Naive thymus-derived CD4-positive, alpha-beta T cell (primary cell): Measurements from ENCODE around the gene GPS1. TPM values are rescaled to one million over a fixed set of nuclear protein-coding genes. Genes with fewer than 3 reads are reported as not detected.

Experiments
- ATAC-seq: fragments of 150-1000 bp; cut with Tn5 transposase; 2 replicates; pipeline ENCODE4 v1.10.0; 2021; ENCODE audit warnings: mild to moderate bottlenecking, moderate library complexity
- CTCF ChIA-PET: fragments of 350-600 bp; sonication (Branson Sonifier 250); formaldehyde crosslinking; loops from one replicate; lab custom pipeline; 2021; ENCODE audit warnings: antibody characterized with exemption; lab: Charles Lee
- POLR2A ChIA-PET: fragments of 350-600 bp; sonication (Branson Sonifier 250); formaldehyde crosslinking; loops from one replicate; lab custom pipeline; 2021; ENCODE audit warnings: antibody characterized with exemption, inconsistent platforms; lab: Charles Lee
- DNase-seq, 9 donors: peaks; one replicate each; pipeline versions ENCODE4 v3.0.0 to v3.0.0-alpha.2; 2020 to 2022; ENCODE audit warnings: mixed read lengths in 1 of 9
- H3K27ac ChIP-seq: one replicate; pipeline ENCODE4 v1.7.0; 2013; ENCODE audit warnings: mild to moderate bottlenecking, low read depth, low read length, moderate library complexity
- H3K27me3 ChIP-seq, 2 donors: one replicate each; pipeline ENCODE4 v1.7.0; 2013; ENCODE audit warnings: low read length in 2 of 2, mild to moderate bottlenecking in 2 of 2, moderate library complexity in 2 of 2; ENCODE audit not compliant: control insufficient read depth in 2 of 2, insufficient read depth in 2 of 2
- H3K36me3 ChIP-seq, 3 experiments: 1 replicate in 2 of 3; 2 replicates in 1 of 3; pipeline ENCODE4 v1.7.0; 2013; ENCODE audit warnings: low read length in 3 of 3, mild to moderate bottlenecking in 3 of 3, moderate library complexity in 1 of 3; ENCODE audit not compliant: insufficient read depth in 3 of 3, control insufficient read depth in 2 of 3
- H3K4me1 ChIP-seq, 2 donors: one replicate each; pipeline ENCODE4 v1.7.0; 2013; ENCODE audit warnings: low read length in 2 of 2, mild to moderate bottlenecking in 2 of 2, moderate library complexity in 1 of 2; ENCODE audit not compliant: control insufficient read depth in 2 of 2, insufficient read depth in 2 of 2
- H3K4me3 ChIP-seq: 2 replicates; pipeline ENCODE4 v1.7.0; 2013; ENCODE audit warnings: mild to moderate bottlenecking, low read length
- H3K9me3 ChIP-seq, 3 experiments: 1 replicate in 2 of 3; 2 replicates in 1 of 3; pipeline ENCODE4 v1.7.0; 2013; ENCODE audit warnings: low read length in 3 of 3; ENCODE audit not compliant: control insufficient read depth in 2 of 3
- H3K27ac Mint-ChIP-seq, 9 donors: one replicate each; pipeline ENCODE4 v1.8.0; 2020 to 2022; ENCODE audit warnings: mixed read lengths in 9 of 9, mild to moderate bottlenecking in 8 of 9, moderate library complexity in 5 of 9, inconsistent platforms in 2 of 9
- H3K27me3 Mint-ChIP-seq, 5 donors: one replicate each; pipeline ENCODE4 v1.8.0; 2021 to 2022; ENCODE audit warnings: mixed read lengths in 5 of 5, mild to moderate bottlenecking in 1 of 5
- H3K36me3 Mint-ChIP-seq, 5 donors: one replicate each; pipeline ENCODE4 v1.8.0; 2020 to 2022; ENCODE audit warnings: mixed read lengths in 5 of 5, mild to moderate bottlenecking in 3 of 5, inconsistent platforms in 1 of 5
- H3K4me1 Mint-ChIP-seq, 7 donors: one replicate each; pipeline ENCODE4 v1.8.0; 2020 to 2022; ENCODE audit warnings: mixed read lengths in 7 of 7, mild to moderate bottlenecking in 3 of 7, inconsistent platforms in 1 of 7
- H3K4me3 Mint-ChIP-seq, 10 donors: one replicate each; pipeline ENCODE4 v1.8.0; 2020 to 2022; ENCODE audit warnings: mild to moderate bottlenecking in 10 of 10, mixed read lengths in 10 of 10, moderate library complexity in 6 of 10, inconsistent platforms in 2 of 10
- H3K9me3 Mint-ChIP-seq, 11 donors: one replicate each; pipeline ENCODE4 v1.8.0; 2020 to 2022; ENCODE audit warnings: mixed read lengths in 11 of 11, mild to moderate bottlenecking in 4 of 11, inconsistent platforms in 1 of 11, moderate library complexity in 1 of 11
- intact Hi-C, 2 donors: fragments of 100-400 bp; cut with micrococcal nuclease; formaldehyde crosslinking; loops; one replicate each; pipeline ENCODE4 v1.15.1; 2023
- polyA plus RNA-seq, 2 donors: library from polyadenylated mRNA; unstranded; fragments of 300-500 nt; fragmentation: Illumina TruSeq; gene quantifications; one replicate each; pipeline ENCODE4 v1.2.3, GENCODE V29; 2021
- total RNA-seq, 6 experiments: library from RNA in 5 of 6; stranded (reverse) in 5 of 6; gene quantifications; 1 replicate in 5 of 6; 2 replicates in 1 of 6; pipeline ENCODE4 v1.2.3 and lab custom pipeline; 2021 to 2026

Gene GPS1
- total and polyA plus RNA-seq, 7 experiments from 2014 or later, result 68.3 to 124 (median 82.6) TPM

DNA sequence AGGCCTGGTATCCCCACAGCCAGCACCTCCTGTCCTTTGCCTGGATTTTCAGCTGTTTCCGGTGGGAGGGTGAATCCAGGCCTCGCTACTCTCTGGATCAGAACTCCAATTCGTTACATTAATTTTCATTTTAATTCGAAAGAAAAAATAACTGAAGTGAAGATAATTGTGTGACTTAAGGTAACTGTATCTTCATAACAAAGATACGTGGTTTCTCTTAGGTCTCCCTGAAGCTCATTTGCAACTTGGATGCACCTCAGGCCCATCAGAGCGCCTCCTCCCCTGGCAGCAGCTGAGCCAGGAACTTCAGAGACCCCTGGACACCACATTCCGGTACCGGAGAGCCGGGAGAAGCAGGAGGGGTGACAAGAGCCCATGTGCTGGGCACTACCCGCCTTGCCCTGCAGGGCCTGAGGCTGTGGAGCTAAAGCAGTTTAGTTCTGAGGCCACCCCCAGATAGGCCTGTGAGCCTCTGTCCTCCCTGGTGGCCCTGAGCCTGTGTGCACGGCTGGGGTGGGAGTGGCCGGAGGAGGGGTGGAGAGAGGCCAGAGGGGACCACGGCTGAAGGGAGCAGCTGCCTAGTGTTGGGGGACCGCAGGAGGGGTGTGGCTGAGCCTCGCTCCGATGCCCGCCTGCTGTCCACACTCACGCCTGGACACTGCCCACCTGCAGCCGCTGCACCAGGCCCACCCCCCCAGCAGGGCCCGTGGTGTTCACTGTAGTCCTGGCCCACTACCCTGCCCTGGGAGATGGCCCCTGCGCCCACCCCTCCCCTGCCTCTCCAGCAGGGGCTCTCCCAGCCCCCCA is 25.3 kb downstream of the GPS1 start:
- H3K9me3 Mint-ChIP-seq, result no peaks in the 10 kb centered on the region
- peak overlapping the region in 1 of 9 donors; percentile 56 for H3K27ac Mint-ChIP-seq
- CTCF ChIA-PET, result interaction anchor here (0.6 to 1.0 kb wide), 2 partner anchors 39 to 366 kb away, joined by 4 to 6 read pairs; partner anchors contain the start of gene DCXR
- intact Hi-C loops, result no loop called here
- peaks cover 0 to 7% (median 0%) of the 10 kb centered on the region in 5 donors for H3K27me3 Mint-ChIP-seq
- Histone ChIP-seq H3K27me3 (no peaks in the 10 kb centered on the region), H3K4me1 (no peaks in the 10 kb centered on the region), H3K9me3 (no peaks in the 10 kb centered on the region), H3K4me3 (no peak overlapping the region), H3K27ac (no peak overlapping the region), H3K36me3 (peaks cover 0 to 36% (median under 1%) of the 10 kb centered on the region in 3 experiments)
- no peaks in the 10 kb centered on the region for H3K4me1 Mint-ChIP-seq
- no peak for DNase-seq
- no peak overlapping the region for H3K4me3 Mint-ChIP-seq
- POLR2A ChIA-PET, result interaction anchor here (0.7 kb wide), 1 partner anchor 409 kb away, joined by 5 read pairs; no protein-coding TSS in a partner anchor
- peaks cover 0 to 8% (median 0%) of the 10 kb centered on the region in 5 donors for H3K36me3 Mint-ChIP-seq
- ATAC-seq, result no peak

DNA sequence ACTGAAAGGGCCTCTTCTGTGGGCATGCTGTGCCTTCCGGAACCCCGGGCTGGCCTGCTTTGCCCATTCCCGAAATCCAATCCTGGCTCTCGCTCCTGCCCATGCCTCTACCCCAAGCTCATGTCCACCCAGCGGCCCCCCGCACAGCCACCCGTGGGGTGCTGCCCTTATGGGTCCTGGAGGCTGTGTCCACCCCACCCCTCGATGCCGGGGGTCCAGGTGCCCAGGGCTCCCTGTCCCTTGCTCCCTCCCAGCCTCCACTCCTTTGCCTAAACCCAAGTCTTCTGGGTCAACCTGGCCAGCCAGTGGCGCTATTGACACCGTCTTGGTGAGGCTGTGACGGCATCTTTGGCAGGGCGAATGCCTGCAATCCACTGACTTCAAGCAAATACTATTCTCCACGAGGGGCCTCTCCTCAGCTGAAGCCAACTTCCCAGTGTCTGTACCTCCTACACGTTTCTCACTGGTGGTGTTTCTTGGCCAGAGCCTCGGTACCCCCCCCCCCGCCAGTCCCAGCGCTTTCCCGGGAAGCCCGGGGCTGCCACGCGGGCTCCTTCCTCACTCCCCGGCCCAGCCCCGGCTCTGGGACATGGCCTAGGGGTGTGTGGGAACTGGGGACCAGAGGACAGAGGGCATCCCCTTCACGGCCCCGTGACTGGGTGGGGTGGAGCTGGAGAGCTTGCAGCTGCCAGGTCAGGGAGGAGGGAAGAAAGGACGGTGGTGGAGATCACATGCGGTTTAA is 26.1 kb downstream of the GPS1 start:
- POLR2A ChIA-PET, result no interaction called here
- no peak overlapping the region for H3K4me3 ChIP-seq

DNA sequence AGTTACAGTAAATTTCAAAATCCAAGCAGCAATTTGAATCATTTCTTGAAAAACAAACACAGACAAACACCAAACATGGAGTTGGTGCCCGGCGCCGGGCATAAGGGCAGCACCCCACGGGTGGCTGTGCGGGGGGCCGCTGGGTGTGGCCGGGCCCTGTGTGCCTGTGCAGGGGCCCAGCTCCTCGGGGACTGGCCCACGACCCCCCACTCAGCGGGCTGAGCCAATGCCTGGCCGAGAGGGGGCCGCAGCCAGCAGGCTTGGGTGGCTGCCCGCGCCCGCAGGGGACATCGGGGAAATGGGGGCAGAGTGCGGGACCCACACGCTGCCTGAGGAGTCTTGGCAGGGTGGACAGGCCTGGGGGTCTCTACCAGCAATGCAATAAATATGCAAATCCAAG is 26.7 kb downstream of the GPS1 start:
- Histone ChIP-seq H3K4me1 (no peaks in the 10 kb centered on the region), H3K27ac (no peak overlapping the region), H3K9me3 (no peaks in the 10 kb centered on the region), H3K4me3 (no peak overlapping the region), H3K27me3 (no peaks in the 10 kb centered on the region), H3K36me3 (peaks cover 0 to 51% (median 4%) of the 10 kb centered on the region in 3 experiments)
- H3K36me3 Mint-ChIP-seq, result peaks cover 0 to 12% (median 0%) of the 10 kb centered on the region in 5 donors
- H3K9me3 Mint-ChIP-seq, result no peaks in the 10 kb centered on the region
- H3K27ac Mint-ChIP-seq, result no peak overlapping the region
- no peaks in the 10 kb centered on the region for H3K4me1 Mint-ChIP-seq
- H3K4me3 Mint-ChIP-seq, result no peak overlapping the region
- CTCF ChIA-PET, result no interaction called here
- intact Hi-C loops, result no loop called here
- POLR2A ChIA-PET, result no interaction called here
- ATAC-seq, result no peak
- H3K27me3 Mint-ChIP-seq, result no peaks in the 10 kb centered on the region
- DNase-seq, result no peak

More for the DNA sequence above, 26.1 kb downstream of the GPS1 start:
- CTCF ChIA-PET, result no interaction called here
- ATAC-seq (no peak), DNase-seq (no peak)
- H3K4me3 Mint-ChIP-seq, result no peak overlapping the region
- intact Hi-C loops, result no loop called here
- H3K27me3 Mint-ChIP-seq, result peaks cover 0 to 4% (median 0%) of the 10 kb centered on the region in 5 donors
- no peaks in the 10 kb centered on the region for H3K9me3 Mint-ChIP-seq
- peaks cover 0 to 8% (median 0%) of the 10 kb centered on the region in 5 donors for H3K36me3 Mint-ChIP-seq
- H3K27ac Mint-ChIP-seq, result no peak overlapping the region
- Histone ChIP-seq H3K4me1 (no peaks in the 10 kb centered on the region), H3K9me3 (no peaks in the 10 kb centered on the region), H3K36me3 (peaks cover 0 to 44% (median 4%) of the 10 kb centered on the region in 3 experiments), H3K27ac (no peak overlapping the region), H3K27me3 (no peaks in the 10 kb centered on the region)
- no peaks in the 10 kb centered on the region for H3K4me1 Mint-ChIP-seq

DNA sequence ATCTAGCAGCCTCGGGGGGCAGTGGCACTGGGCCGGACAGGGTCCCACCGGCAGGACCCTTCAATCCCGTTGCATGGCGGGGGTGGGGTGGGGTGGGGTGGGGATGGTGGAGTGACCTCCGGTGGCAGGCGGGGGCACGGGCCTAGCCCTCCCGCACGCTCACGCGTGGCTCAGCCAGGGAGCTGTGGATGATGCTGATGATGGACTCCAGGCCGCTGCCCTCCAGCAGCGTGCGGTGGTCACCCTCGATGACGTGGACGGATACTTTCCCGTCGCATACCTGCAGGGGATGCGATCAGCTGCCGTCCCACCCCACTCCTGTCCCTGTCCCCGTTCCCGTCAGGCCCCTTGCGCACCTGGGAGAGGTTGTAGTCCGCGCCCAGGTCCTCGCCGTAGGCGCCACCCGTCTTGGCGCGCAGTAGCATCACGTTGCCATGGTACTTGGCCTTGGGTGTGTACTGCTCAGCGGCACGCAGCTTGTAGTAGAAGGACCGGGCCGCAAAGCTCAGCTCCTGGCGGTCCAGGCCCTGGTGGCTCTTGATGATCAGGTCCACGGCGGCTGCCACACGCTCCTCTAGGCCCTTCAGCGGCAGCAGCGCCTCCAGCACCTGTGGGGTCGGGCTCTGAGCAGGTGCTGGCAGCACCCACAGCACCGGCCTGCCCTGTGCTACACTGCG is 27.4 kb downstream of the GPS1 start:
- H3K27ac Mint-ChIP-seq, result no peak overlapping the region
- ChIA-PET POLR2A (no interaction called here), CTCF (no interaction called here)
- no peaks in the 10 kb centered on the region for H3K4me1 ChIP-seq
- H3K27ac ChIP-seq, result no peak overlapping the region
- no peaks in the 10 kb centered on the region for H3K9me3 Mint-ChIP-seq
- H3K4me3 Mint-ChIP-seq, result no peak overlapping the region
- ATAC-seq, result no peak
- intact Hi-C loops, result no loop called here
- no peak for DNase-seq
- H3K27me3 ChIP-seq, result no peaks in the 10 kb centered on the region
- no peaks in the 10 kb centered on the region for H3K27me3 Mint-ChIP-seq
- H3K9me3 ChIP-seq, result no peaks in the 10 kb centered on the region
- no peak overlapping the region for H3K4me3 ChIP-seq
- no peaks in the 10 kb centered on the region for H3K4me1 Mint-ChIP-seq
- H3K36me3 ChIP-seq, result peaks cover 0 to 58% (median 4%) of the 10 kb centered on the region in 3 experiments
- peaks cover 0 to 14% (median 0%) of the 10 kb centered on the region in 5 donors for H3K36me3 Mint-ChIP-seq

DNA sequence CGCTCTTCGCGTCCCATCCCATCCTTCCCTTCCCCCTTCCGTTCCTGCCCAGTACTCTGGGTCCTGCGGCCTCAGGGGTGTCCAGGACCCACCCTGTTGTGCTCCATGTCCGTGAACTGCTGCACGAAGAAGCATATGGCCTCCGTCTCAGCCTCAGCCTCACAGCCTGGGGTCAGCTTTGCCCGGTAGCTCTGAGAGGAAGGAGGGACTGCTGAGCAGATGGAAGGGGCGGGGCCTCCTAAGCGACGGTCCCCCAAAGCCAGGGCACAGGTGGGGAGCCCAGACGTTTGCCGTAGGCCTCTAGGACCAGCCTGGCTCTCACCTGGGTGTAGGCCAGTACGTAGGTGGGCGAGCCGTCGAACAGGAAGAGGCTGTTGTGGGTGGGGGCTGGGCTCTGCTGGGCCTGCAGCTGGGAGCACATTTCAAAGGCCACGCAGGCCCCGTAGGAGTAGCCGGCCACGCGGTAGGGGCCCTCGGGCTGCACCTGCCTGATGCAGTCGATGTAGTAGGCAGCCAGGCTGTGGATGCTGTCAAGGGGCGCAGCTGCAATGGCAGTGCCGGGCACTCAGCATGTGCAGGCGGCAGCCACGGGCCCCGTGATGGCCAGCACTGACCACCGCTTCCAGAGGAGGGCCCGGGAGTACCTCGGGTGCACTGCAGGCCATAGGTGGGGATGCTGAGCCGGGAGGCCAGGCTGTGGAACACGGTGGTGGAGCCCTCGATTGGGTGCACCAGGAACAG is 28.5 kb downstream of the GPS1 start:
- CTCF ChIA-PET, result no interaction called here
- Mint-ChIP-seq H3K4me3 (no peak overlapping the region), H3K36me3 (peaks cover 0 to 14% (median 0%) of the 10 kb centered on the region in 5 donors), H3K4me1 (no peaks in the 10 kb centered on the region), H3K27me3 (no peaks in the 10 kb centered on the region), H3K9me3 (no peaks in the 10 kb centered on the region), H3K27ac (no peak overlapping the region)
- intact Hi-C loops, result no loop called here
- Histone ChIP-seq H3K27me3 (no peaks in the 10 kb centered on the region), H3K4me1 (no peaks in the 10 kb centered on the region), H3K4me3 (no peak overlapping the region), H3K27ac (no peak overlapping the region), H3K36me3 (peaks cover 0 to 68% (median 4%) of the 10 kb centered on the region in 3 experiments), H3K9me3 (no peaks in the 10 kb centered on the region)
- POLR2A ChIA-PET, result no interaction called here
- ATAC-seq, result no peak
- no peak for DNase-seq

DNA sequence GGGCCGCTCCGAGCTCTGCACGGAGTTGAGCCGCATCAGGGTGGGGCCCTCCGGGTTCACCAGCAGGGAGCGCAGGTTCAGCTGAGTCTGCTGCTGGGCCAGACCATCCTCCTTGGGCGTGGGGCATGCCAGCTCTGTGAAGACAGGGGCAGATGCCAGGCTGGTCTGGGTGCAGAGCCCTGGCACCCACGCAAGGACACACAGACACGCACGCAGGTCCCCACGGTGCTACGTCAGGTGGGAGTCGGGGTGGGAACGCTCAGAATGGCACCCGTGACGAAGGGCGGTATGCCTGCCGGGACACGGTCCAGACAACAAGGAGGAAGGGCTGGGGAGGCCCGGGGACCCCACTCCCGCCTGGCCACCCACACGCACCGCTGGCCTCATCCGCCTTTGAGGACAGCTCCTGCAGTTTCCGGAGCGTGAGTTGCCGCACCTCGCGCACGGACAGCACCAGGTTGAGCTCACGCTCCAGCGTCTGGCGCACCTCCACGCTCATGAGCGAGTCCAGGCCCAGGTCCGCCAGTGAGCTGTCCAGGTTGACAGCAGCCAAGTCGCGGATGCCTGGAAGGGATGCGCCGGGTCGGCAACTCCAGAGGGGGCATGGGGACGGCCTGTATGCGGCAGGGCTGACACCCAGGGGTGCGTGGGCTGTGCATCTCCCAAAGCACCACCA is 29.2 kb downstream of the GPS1 start:
- H3K9me3 Mint-ChIP-seq, result no peaks in the 10 kb centered on the region
- ATAC-seq, result no peak
- Histone ChIP-seq H3K9me3 (no peaks in the 10 kb centered on the region), H3K36me3 (peaks cover 0 to 76% (median 4%) of the 10 kb centered on the region in 3 experiments), H3K4me3 (no peak overlapping the region), H3K27ac (no peak overlapping the region), H3K27me3 (no peaks in the 10 kb centered on the region), H3K4me1 (no peaks in the 10 kb centered on the region)
- no peak overlapping the region for H3K27ac Mint-ChIP-seq
- H3K4me1 Mint-ChIP-seq, result no peaks in the 10 kb centered on the region
- CTCF ChIA-PET, result no interaction called here
- peaks cover 0 to 14% (median 0%) of the 10 kb centered on the region in 5 donors for H3K36me3 Mint-ChIP-seq
- H3K27me3 Mint-ChIP-seq, result no peaks in the 10 kb centered on the region
- no peak overlapping the region for H3K4me3 Mint-ChIP-seq
- DNase-seq, result no peak
- intact Hi-C loops, result no loop called here
- POLR2A ChIA-PET, result no interaction called here
